Measurements from ENCODE around the gene SLC26A2.

DNA sequence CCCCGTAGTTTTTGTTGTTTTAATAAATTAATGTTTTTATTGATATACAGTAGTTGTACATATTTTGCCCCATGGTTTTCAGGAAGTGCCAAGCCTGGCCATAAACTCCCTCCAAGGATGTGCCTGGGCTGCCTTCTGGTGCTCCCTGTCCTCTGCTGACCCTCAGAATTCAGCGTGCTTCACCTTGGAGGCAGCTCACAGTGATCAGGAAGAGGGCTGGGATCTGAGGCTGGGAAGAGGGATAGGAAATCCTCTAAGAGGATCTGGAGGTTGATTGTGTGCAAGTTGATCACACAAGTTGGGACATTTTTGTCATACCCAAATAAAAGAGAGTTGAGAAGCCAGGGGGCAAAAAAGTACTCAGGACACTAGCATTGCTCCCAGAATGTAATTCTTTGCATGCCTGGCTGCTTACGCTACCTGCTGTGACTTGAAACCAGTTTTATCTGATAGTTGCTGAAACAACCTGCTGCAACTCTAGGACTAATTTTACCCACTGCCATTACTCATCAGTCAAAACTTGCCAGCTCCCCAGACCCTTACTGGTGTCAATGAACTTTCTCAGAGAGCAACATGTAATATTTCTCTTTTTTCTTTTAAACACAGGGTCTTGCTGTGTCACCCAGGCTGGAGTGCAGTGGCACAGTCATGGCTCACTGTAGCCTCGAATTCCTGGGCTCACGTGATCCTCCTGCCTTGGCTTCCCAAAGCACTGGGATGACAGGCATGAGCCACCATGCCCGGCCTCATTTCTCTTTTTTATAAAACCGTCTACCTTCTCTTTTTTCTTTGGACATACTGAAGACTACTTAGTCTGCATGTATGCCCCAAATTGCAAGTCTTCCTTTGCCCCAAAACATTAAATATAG, 44.9 kb upstream of the SLC26A2 start:
- no peak for TF ChIP-seq CTCF (IDR thresholded peaks at IDR 0.05)
- no peak for TF ChIP-seq POLR2A (IDR thresholded peaks at IDR 0.05)
